AG08396 (cell line): ENCODE data around the gene CUEDC1.

Source experiments
- DNase-seq: peaks from one replicate; pipeline ENCODE4 v3.0.0; 2012; ENCODE audit warnings: low spot score, mixed read lengths

The CUEDC1 gene

DNA sequence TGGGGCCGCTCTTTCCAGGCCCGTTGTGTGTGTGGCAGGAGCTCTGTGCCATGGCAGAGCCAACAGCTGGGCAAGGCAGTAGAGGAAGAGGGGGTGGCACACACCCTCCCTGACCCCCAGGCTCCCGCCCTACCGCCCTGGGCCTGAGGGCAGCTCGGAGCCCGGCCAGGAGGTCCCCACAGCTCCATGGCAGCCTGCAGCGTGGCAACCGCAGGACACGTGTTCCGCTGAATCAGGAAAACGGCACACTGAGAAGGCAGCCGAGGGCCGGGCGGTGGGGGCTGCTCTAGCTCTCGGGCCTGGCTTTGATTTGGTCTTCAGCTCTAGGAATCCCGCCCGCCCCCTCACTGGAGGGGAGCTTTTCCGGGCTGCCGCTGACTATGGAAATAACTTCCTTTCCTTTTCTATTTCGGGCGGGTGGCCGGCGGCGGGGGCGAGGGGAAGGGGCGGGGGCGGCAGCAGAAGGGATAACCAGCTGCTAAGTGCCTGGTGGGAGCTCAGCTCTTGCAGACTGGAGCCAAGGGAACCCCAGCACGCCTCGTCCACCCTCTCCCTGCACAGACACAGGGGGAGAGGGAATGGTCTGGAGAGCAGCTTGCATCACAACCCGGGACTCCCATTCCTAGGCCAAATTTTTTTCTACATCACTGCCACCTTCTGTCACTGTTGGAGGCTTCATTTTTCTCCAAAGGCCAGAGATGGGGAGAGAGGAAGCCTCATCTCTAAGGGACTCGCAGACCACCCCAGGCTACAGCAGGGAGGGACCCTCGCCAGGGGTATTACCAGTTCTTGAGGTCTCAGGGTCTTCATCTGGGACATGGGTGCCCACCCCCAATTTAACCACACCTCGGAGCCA is 80.5 kb downstream of the CUEDC1 start:
- peak; percentile 88 for DNase-seq

DNA sequence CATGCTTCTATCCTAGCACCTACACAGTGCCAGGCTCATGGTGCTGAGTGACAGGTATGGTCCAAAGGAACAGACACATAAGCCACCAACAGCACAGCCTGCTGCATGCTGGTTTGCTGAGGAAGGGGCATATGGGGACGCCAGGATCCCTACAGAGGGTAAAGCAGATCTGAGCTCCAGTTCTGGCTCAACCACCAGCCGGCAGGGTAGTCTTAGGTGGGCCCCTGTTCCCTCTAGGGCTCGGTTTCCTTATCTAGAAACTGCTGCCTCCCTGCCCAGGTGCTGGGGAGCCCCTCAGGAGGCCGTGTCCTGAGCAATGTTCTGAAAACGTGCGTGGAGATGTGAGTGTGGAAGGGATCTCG is 81.2 kb downstream of the CUEDC1 start:
- DNase-seq, result no peak

DNA sequence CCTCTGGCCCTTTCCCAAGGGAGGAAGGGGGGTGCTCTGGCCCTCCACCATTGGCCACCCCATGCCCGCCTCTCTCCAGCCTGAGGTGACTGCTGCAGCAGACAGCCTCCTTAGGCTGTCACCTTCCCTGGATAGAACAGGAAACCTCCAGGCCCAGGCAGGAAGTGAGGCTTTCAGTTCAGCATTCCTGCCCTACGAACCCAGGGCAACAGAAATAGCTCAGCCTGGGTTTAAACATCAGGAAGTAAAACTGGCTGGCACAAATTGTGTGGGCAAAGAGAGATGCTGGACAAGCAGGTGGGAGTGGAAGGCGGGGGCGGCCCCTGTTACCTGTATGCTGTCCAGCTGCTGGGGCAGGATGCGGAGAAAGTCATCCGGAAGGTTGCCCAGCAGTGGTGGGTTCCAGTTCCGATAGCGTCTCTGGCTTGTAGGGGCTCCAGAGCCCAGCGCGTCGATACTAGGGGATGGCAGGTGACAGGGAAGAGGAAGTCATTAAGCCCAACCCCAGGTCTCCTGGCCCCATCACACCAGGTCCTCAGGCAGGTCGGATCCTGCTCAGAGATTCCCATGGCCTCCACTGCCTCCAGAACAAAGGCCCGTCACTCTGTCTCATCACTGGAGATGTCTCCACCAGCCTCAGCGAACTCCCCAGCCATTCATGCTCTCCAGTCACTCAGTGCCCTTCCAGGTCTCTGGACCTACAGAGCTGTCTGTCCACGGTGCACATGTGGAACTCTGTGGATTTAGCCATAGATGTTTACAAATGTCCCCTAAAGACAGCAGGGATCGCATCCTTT is 81.8 kb downstream of the CUEDC1 start:
- no peak for DNase-seq

DNA sequence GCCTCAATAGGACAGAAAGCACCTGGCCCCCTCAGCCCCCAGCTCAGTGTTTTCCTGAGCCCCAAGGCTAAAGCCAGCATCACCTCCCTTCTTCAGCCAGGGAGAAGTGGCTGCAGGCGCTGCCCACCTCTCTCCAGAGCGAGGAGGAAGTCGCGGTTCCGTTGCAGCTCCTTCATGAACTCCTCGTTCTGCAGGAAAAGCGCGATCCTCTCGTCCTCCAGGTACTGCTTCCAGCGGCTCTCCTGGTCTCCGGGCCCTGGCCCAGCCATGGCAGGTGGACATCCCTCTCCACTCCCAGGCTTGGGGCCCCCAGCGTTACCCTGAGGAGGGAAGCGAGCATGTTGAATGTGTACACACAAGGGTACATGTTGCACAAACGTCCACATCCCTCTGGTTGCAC is 82.7 kb downstream of the CUEDC1 start:
- DNase-seq, result no peak

DNA sequence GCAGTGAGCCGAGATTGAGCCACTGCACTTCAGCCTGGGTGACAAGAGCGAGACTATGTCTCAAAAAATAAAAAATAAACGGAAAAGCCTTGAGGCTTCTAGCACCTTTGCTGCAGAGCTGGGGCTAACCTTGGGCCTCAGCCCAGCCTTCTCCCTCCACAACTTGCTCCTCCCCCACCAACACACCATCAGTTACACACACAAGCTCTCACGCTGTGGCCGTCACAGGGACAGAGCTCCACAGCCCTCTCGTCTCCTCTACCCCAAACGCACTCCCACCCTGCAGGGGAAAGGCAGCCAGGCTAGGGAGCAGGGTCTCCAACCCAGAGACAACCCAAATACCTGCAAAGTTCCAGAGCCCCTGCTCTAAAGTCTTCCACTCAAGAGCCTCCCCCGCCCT is 83.3 kb downstream of the CUEDC1 start:
- no peak for DNase-seq

DNA sequence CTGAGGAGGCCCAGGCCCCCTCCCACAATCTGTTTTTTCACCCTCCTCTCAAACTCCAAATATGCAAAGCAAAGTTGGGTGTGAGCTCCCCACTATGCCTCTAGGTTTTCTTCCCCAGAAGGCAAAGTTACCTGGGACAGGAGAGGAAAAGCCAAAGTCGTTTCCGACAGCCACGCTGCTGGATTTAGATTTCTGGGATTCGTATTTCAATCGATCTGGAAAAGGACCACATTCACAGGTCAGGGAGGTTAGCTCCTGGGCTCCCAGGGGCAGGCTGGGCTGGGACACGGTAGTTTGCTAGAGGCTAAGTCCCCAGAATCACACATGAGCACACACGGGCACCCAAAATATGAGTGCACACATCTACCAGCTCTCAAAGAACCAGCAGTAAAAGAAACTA is 84.1 kb downstream of the CUEDC1 start:
- no peak for DNase-seq

- DNase-seq, result no peak
Observed at GRCh38 chr17:57870283-57870635, 85.0 kb downstream of the CUEDC1 start.

GRCh38 chr17:57869617-57870282 is 85.5 kb downstream of the CUEDC1 start:
- DNase-seq, result peak; percentile 83

DNA sequence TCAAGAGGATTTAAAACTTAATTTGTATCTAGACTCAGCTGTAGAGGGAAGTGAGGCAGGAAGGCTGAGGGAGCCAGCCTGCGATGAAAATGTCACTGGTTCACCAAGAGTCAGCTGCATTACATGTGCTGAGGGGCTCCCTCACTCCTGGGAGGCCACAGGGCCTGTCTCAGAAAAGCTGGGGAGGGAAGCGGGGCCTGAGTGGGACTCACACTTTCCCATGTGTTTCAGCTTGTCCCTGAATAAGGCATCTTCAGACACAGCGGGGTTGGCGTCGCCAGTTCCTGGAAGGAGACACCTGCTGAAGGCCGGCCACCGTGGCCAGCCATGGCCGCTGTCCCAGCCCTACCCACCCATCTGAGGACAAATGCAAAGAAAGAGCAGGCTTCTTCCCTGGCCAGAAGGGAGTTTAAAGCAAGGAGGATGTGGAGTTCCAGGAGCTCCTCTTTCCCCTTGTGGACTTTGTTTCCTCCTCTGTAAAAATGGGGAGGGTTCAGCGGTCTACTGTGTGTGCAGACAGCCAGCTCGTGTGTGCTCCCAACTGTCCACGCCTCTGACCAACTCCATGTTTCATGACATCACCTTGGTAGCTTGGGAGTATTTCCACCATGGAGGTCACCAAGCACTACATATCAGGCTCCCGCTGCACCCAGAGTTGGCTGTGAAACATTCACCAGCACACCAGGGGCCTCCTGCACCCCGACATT is 86.1 kb downstream of the CUEDC1 start:
- no peak for DNase-seq

- peak; percentile 88 for DNase-seq
Observed at GRCh38 chr17:57868007-57868909, 87.0 kb downstream of the CUEDC1 start.

DNA sequence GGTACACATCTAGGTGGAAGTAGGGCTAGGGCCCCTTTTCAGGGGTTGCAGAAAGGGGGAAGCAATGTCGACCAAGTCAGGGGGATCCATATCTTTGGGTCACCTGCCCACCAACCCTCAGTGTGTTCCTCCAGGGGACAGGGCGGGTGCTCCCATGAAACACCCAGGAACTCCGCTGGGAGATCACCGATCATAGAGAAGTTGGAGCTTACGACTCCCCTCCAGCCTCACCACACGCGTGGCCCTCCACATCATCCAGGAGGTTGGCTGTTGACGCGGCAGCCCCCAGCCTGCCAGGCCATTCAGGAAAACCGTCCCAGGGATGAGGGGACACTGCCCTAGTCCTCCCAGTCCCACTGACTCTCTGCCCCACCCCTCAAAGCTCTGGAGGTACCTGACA is 88.1 kb downstream of the CUEDC1 start:
- no peak for DNase-seq

DNA sequence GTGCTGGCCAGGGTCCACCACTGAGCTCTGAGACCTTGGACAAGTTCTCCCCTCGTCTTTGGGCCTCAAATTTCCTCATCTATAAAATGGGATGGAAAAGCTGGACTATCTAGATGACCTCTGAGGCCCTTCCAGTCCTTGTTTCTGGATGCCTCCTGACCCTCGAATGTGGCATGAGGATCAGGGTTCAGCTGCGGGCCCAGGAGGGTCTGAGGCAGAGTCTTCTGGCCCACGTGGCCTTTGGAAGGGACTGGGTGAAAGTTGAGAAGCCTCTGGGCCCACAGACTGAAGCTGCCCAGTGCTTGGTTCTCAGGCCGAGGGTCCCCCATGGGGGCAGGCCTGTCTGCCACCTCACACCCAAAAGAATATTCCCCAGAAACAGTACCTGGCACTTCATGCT is 88.5 kb downstream of the CUEDC1 start:
- no peak for DNase-seq

DNA sequence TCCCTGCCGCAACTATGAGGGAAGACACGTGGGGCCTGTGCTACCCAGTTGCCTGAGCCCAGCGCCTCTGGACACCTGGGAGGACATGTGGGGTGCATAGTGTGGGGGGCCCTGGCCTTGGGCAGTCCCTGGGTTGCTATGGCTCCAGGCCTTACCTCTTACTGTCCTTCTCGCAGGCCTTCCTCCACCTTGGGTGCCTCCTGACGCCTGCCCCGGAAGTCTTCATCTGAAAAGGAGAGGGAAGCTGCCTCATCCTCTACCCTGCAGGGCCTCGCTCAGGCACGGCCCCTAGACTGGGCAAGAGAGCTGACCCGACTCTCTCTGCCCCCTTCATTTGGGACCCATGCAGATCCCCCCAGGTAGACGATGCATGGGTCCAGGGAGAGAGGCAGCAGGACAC is 88.9 kb downstream of the CUEDC1 start:
- no peak for DNase-seq

DNA sequence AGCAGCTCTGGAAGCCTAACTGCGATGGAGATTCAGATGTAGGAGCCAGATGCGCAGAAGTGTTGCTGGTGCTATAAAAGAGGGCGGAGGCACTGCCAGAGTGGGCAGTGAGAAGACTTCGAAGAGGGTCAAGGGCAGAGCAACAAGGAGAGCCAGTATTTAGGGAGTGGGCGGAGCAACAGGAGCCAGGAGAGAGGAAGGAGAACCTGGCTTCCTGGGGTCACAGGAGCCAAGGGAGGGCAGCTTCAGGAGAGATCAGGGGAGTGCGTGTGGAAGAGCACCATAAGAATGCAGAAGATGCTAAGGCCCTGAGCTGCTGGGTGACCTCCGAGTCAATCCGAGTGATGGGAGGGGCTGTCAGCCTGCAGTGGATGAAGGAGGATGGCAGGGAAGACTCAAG is 90.9 kb downstream of the CUEDC1 start:
- no peak for DNase-seq

- no peak for DNase-seq
Observed at GRCh38 chr17:57862694-57863667, 92.2 kb downstream of the CUEDC1 start.

- peak; percentile 85 for DNase-seq
Observed at GRCh38 chr17:57861790-57862693, 93.2 kb downstream of the CUEDC1 start.

DNA sequence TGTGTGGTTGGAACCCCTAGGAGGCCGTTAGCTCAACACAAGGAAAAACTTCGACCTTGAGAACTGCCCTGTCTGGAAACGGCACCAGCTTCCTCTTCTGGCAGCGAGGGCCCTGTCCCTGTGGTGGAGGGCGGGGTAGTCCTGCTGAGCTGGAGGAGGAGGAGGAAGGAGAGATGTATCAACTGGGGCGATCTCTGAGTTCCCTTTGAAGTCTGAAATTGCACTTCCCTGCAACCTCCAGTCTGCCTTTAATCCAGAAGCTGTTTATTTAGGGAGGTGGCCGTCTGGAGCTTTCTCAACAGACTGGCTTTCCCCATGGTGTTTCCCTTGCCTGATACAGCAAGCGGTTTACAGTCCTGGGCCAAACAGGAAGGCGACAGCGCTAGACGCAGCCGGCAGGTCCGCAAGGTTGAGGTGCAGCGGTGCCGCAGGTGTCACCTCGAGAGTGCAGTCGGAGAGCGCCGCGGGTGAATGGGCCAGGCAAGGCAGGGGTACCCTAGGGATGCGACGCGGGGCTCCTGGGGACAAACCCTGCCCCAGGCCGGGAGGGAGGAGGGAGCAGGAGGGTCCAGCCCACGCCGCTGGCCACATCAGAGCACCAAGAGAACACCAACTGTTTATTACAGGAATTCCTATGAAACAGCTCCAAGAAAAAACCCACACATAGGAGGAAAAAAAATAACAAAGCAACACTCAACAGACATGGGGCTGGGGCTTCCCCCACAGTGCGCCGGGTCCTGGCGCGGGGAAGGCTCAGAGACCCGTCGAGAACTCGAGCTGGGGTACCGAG is 94.0 kb downstream of the CUEDC1 start:
- DNase-seq, result peak; percentile 70

- DNase-seq, result no peak
Observed at GRCh38 chr17:57860414-57860999, 94.7 kb downstream of the CUEDC1 start.
